GM12878 (cell line): ENCODE measurements around the gene ADCK1. TPM values are rescaled to one million over a fixed set of nuclear protein-coding genes. Genes with fewer than 3 reads are reported as not detected.
"Not testable (repeated sequence)": the region's sequence is repeated elsewhere in the genome, so short reads cannot be mapped to it uniquely, and the experiment has no call there.

ENCODE experiments used
- ATAC-seq: fragments of 200-7000 bp; cut with Tn5 transposase; 3 replicates; pipeline ENCODE4 v1.9.1; 2020; ENCODE audit warnings: mild to moderate bottlenecking, moderate library complexity
- BruUV-seq: library from RNA; stranded (reverse); fragments of 400-500 nt; replicated peaks from 2 replicates; lab custom pipeline; 2021; lab: Mats Ljungman, UMichigan
- CTCF ChIA-PET: fragments of 300-600 bp; sonication (Branson Sonifier 250); formaldehyde crosslinking; extraction: SDS; loops from one replicate; lab custom pipeline; 2021; ENCODE audit warnings: inconsistent platforms; lab: Yijun Ruan, JAX
- POLR2A ChIA-PET: fragments of 350-600 bp; formaldehyde crosslinking; extraction: SDS; loops from one replicate; lab custom pipeline; 2021; ENCODE audit warnings: inconsistent platforms; lab: Charles Lee
- RAD21 ChIA-PET: fragments of 300-600 bp; sonication (Branson Sonifier 250); formaldehyde crosslinking; loops from one replicate; lab custom pipeline; 2023; ENCODE audit warnings: antibody characterized with exemption; ENCODE audit not compliant: unreplicated experiment; lab: Charles Lee
- SMC1A ChIA-PET: fragments of 300-600 bp; sonication (Branson Sonifier 250); formaldehyde crosslinking; loops from one replicate; lab custom pipeline; 2023; ENCODE audit not compliant: unreplicated experiment, uncharacterized antibody; lab: Charles Lee
- DNase-seq: peaks from one replicate; pipeline ENCODE4 v3.0.0-alpha.2; 2011; ENCODE audit warnings: low read depth, low spot score
- FAIRE-seq: peaks from 3 replicates; lab custom pipeline; 2011; peaks lifted over from hg19 to GRCh38; lab: Jason Lieb, UNC
- H2AFZ ChIP-seq: 2 replicates; pipeline ENCODE4 v1.6.0; 2011; ENCODE audit warnings: low read depth, low read length, control low read depth; ENCODE audit not compliant: control insufficient read depth
- H3K27ac ChIP-seq: 2 replicates; pipeline ENCODE4 v1.5.1; 2011; ENCODE audit warnings: control low read depth; ENCODE audit not compliant: control insufficient read depth, insufficient read depth
- H3K27me3 ChIP-seq, 2 experiments: replicated peaks in 1 of 2; 2 replicates each; pipeline versions ENCODE4 v1.6.0 to v1.6.1; 2011; ENCODE audit warnings: low read length in 1 of 2; ENCODE audit not compliant: control insufficient read depth in 2 of 2, insufficient read depth in 2 of 2
- H3K36me3 ChIP-seq, 2 experiments: 2 replicates each; pipeline ENCODE4 v1.5.1; 2011; ENCODE audit warnings: low read length in 1 of 2; ENCODE audit not compliant: control insufficient read depth in 2 of 2, insufficient read depth in 2 of 2
- H3K4me1 ChIP-seq: 2 replicates; pipeline ENCODE4 v1.6.1; 2011; ENCODE audit warnings: mild to moderate bottlenecking, low read length, moderate library complexity, mixed read lengths; ENCODE audit not compliant: control insufficient read depth, insufficient read depth
- H3K4me2 ChIP-seq: 2 replicates; pipeline ENCODE4 v1.6.0; 2011; ENCODE audit warnings: control low read depth; ENCODE audit not compliant: control insufficient read depth, insufficient read depth
- H3K4me3 ChIP-seq: fragments of 200-600 bp; sonication (generic); 2 replicates; pipeline ENCODE4 v1.5.1; 2016
- H3K79me2 ChIP-seq: 2 replicates; pipeline ENCODE4 v1.6.0; 2011; ENCODE audit warnings: low read length; ENCODE audit not compliant: control insufficient read depth, insufficient read depth
- H3K9ac ChIP-seq: 2 replicates; pipeline ENCODE4 v1.8.0; 2011; ENCODE audit warnings: low read length, control low read depth, mixed read lengths; ENCODE audit not compliant: control insufficient read depth, insufficient read depth
- H3K9me3 ChIP-seq: replicated peaks from 3 replicates; pipeline ENCODE4 v1.5.1; 2011; ENCODE audit warnings: mild to moderate bottlenecking, low read length; ENCODE audit not compliant: control insufficient read depth, insufficient read depth
- H4K20me1 ChIP-seq: 2 replicates; pipeline ENCODE4 v1.6.0; 2011; ENCODE audit not compliant: control insufficient read depth, insufficient read depth
- CBX5 ChIP-seq: sonication (generic); IDR thresholded peaks from 2 replicates; pipeline ENCODE4 v1.6.1; 2016; ENCODE audit warnings: low read depth, moderate library complexity, mild to moderate bottlenecking, inconsistent platforms
- IRF4 ChIP-seq: IDR thresholded peaks from 2 replicates; pipeline ENCODE4 v1.6.1; 2011; ENCODE audit warnings: low read depth, low read length
- JUNB ChIP-seq: IDR thresholded peaks from 2 replicates; pipeline ENCODE4 v1.6.1; 2016; ENCODE audit warnings: antibody characterized with exemption, mild to moderate bottlenecking
- PBX3 ChIP-seq: IDR thresholded peaks from 2 replicates; pipeline ENCODE4 v1.6.1; 2011; ENCODE audit warnings: mild to moderate bottlenecking, low read depth, low read length, moderate library complexity; ENCODE audit not compliant: insufficient replicate concordance
- POU2F2 ChIP-seq: IDR thresholded peaks from 3 replicates; pipeline ENCODE4 v1.6.1; 2011; ENCODE audit warnings: low read depth, mild to moderate bottlenecking, low read length, borderline replicate concordance
- WGBS: methylation state at CpG from one replicate; pipeline ENCODE4 v1.1.6; 2016; ENCODE audit warnings: low lambda C conversion rate; ENCODE audit not compliant: insufficient replicate concordance, insufficient coverage; ENCODE audit errors: missing lambda C conversion rate; 5-methylcytosine and 5-hydroxymethylcytosine counted together
- in situ Hi-C: fragments of 300-500 bp; cut with MboI; formaldehyde crosslinking; loops from 9 replicates; pipeline ENCODE4 v1.14.3; 2018; ENCODE audit warnings: mixed read lengths
- intact Hi-C: fragments of 100-400 bp; cut with micrococcal nuclease; formaldehyde crosslinking; loops from one replicate; pipeline ENCODE4 v1.14.2; 2022; ENCODE audit not compliant: unreplicated experiment
- polyA plus RNA-seq, 11 experiments: library from polyadenylated mRNA; depleted of rRNA in 4 of 11; unstranded in 6 of 11; stranded (reverse) in 5 of 11; fragments of >200 nt; fragmentation: Nextera tagmentation in 4 of 11; fragmentation: Illumina TruSeq in 1 of 11; extraction: Ambion mirVana in 4 of 11; extraction: Trizol in 1 of 11; gene quantifications; 1 replicate in 1 of 11; 2 replicates in 10 of 11; pipeline versions ENCODE4 v1.2.1 to v1.2.3, GENCODE V29; 2011 to 2016; ENCODE audit warnings: inconsistent platforms in 2 of 11, missing spikeins in 2 of 11, low read depth in 1 of 11
- total RNA-seq, 4 experiments: library from RNA; depleted of rRNA in 3 of 4; stranded (reverse); fragments of >200 nt in 3 of 4; fragmentation: Illumina TruSeq in 1 of 4; extraction: Trizol in 1 of 4; gene quantifications; 2 replicates each; pipeline versions ENCODE4 v1.2.1 to v1.2.3, GENCODE V29; 2013 to 2021

Gene ADCK1
- total and polyA plus RNA-seq, 10 of the 15 experiments (the other 5 are each of a cell fraction or from before 2014, with no cell fraction given), result 3.3 to 8.5 (median 5.1) TPM

- intact Hi-C loops, POLR2A ChIA-PET, H4K20me1 ChIP-seq, H3K79me2 ChIP-seq, H3K27me3 ChIP-seq, in situ Hi-C loops, H3K4me3 ChIP-seq, H3K4me2 ChIP-seq, CTCF ChIA-PET, RAD21 ChIA-PET, H3K9ac ChIP-seq, H2AFZ ChIP-seq, SMC1A ChIA-PET, FAIRE-seq, H3K27ac ChIP-seq: not testable (repeated sequence)
- 34% methylated on average over 4 of the region's 4 CpGs for WGBS
- TF ChIP-seq CBX5, result peak; percentile 77; the same call in 1 of the 2 replicates
- TF ChIP-seq, all 136 proteins: peak for 1; not testable (repeated sequence) for 135
- H3K36me3 ChIP-seq, ATAC-seq, H3K9me3 ChIP-seq, DNase-seq, H3K4me1 ChIP-seq, BruUV-seq: not testable (repeated sequence)
Observed at GRCh38 chr14:77773966-77774365, 25.9 kb upstream of the ADCK1 start.

- ChIA-PET SMC1A (no interaction called here), CTCF (no interaction called here), RAD21 (no interaction called here), POLR2A (interaction anchor here (0.7 kb wide), 2 partner anchors 586 to 767 kb away, joined by 3 to 5 read pairs; no protein-coding TSS in a partner anchor)
- peak; percentile 55 for ATAC-seq
- no peaks in the 10 kb centered on the region for H3K9me3 ChIP-seq
- H2AFZ ChIP-seq, result no peak overlapping the region
- H3K36me3 ChIP-seq, result no peaks in the 10 kb centered on the region
- no peak overlapping the region for H3K4me3 ChIP-seq
- H3K9ac ChIP-seq, result no peak overlapping the region
- peaks cover 4% of the 10 kb centered on the region for H3K4me1 ChIP-seq
- peak overlapping the region; percentile 27; the same call in 1 of the 2 replicates for H3K27ac ChIP-seq
- in situ Hi-C loops, result no loop called here
- no TSS peak for BruUV-seq
- DNase-seq, result no peak
- H4K20me1 ChIP-seq, result no peaks in the 10 kb centered on the region
- H3K4me2 ChIP-seq, result peak overlapping the region; percentile 4; the same call in 1 of the 2 replicates
- no peak for FAIRE-seq
- no peaks in the 10 kb centered on the region for H3K79me2 ChIP-seq
- intact Hi-C loops, result no loop called here
- no peaks in the 10 kb centered on the region for H3K27me3 ChIP-seq
- TF ChIP-seq JUNB, result peak; percentile 56
- peak; percentile 26; the same call in 1 of the 2 replicates for TF ChIP-seq IRF4
- no peak for TF ChIP-seq PBX3
- 0 out of 3 replicates have a peak, but pooled peaks have one; percentile 31 for TF ChIP-seq POU2F2
Observed at GRCh38 chr14:77782202-77782601, 17.7 kb upstream of the ADCK1 start.
